HepG2 (cell line): ENCODE data around the gene SRF. TPM values are rescaled to one million over a fixed set of nuclear protein-coding genes. Genes with fewer than 3 reads are reported as not detected.

Experiments
- CEBPB ChIP-seq: IDR thresholded peaks from 2 replicates; pipeline ENCODE4 v1.6.1; 2011; ENCODE audit warnings: low read depth, low read length, improper control_type of control experiment, borderline replicate concordance
- CREM ChIP-seq, 2 experiments: sonication (generic) in 1 of 2; formaldehyde crosslinking in 1 of 2; IDR thresholded peaks; 2 replicates each; pipeline versions ENCODE4 v1.4.0 to v1.6.1; 2016 to 2020; ENCODE audit warnings: antibody characterized with exemption in 1 of 2, mild to moderate bottlenecking in 1 of 2, missing genetic modification reagents in 1 of 2
- DMAP1 ChIP-seq: IDR thresholded peaks from 2 replicates; pipeline ENCODE4 v1.6.1; 2016
- FOXK2 ChIP-seq: fragments of 450-650 bp; IDR thresholded peaks from 2 replicates; pipeline ENCODE4 v1.6.1; 2016
- LBX2 ChIP-seq: sonication (generic); formaldehyde crosslinking; IDR thresholded peaks from 2 replicates; pipeline ENCODE4 v1.5.0; 2020; ENCODE audit warnings: missing genetic modification reagents, mild to moderate bottlenecking, borderline replicate concordance
- MNT ChIP-seq: fragments of 450-650 bp; IDR thresholded peaks from 2 replicates; pipeline ENCODE4 v1.6.1; 2016
- MXD4 ChIP-seq: IDR thresholded peaks from 2 replicates; pipeline ENCODE4 v1.6.1; 2016; ENCODE audit warnings: mild to moderate bottlenecking, missing biosample characterization, missing genetic modification reagents
- NFKBIZ ChIP-seq: IDR thresholded peaks from 2 replicates; pipeline ENCODE4 v1.6.1; 2018; ENCODE audit warnings: missing genetic modification reagents, missing compliant biosample characterization
- PBX3 ChIP-seq: sonication (generic); formaldehyde crosslinking; IDR thresholded peaks from 2 replicates; pipeline ENCODE4 v1.8.1; 2023; ENCODE audit warnings: missing genetic modification reagents, inconsistent platforms, borderline replicate concordance
- PRMT3 ChIP-seq: sonication (generic); formaldehyde crosslinking; IDR thresholded peaks from 2 replicates; pipeline ENCODE4 v1.8.1; 2022; ENCODE audit warnings: low read depth, mild to moderate bottlenecking, moderate library complexity, missing genetic modification reagents, borderline replicate concordance
- RARA ChIP-seq: IDR thresholded peaks from 2 replicates; pipeline ENCODE4 v1.6.1; 2016; ENCODE audit warnings: missing genetic modification reagents, missing compliant biosample characterization
- SNAPC2 ChIP-seq: sonication (generic); formaldehyde crosslinking; IDR thresholded peaks from 2 replicates; pipeline ENCODE4 v1.8.1; 2022; ENCODE audit warnings: mild to moderate bottlenecking, missing genetic modification reagents
- SOX5 ChIP-seq: IDR thresholded peaks from 2 replicates; pipeline ENCODE4 v1.6.1; 2016; ENCODE audit warnings: borderline replicate concordance
- TOE1 ChIP-seq: sonication (generic); formaldehyde crosslinking; IDR thresholded peaks from 2 replicates; pipeline ENCODE4 v1.4.0; 2020; ENCODE audit warnings: mild to moderate bottlenecking, missing genetic modification reagents
- UBTF ChIP-seq: sonication (generic); formaldehyde crosslinking; IDR thresholded peaks from 2 replicates; pipeline ENCODE4 v1.4.0; 2020; ENCODE audit warnings: mild to moderate bottlenecking, missing genetic modification reagents
- ZFYVE20 ChIP-seq: sonication (generic); formaldehyde crosslinking; IDR thresholded peaks from 2 replicates; pipeline ENCODE4 v1.8.0; 2023; ENCODE audit warnings: low read depth, mild to moderate bottlenecking, moderate library complexity, missing genetic modification reagents, borderline replicate concordance
- ZNF180 ChIP-seq: sonication (generic); formaldehyde crosslinking; IDR thresholded peaks from 2 replicates; pipeline ENCODE4 v1.4.0; 2020; ENCODE audit warnings: low read depth, missing genetic modification reagents, borderline replicate concordance
- ZNF276 ChIP-seq: sonication (generic); formaldehyde crosslinking; IDR thresholded peaks from 2 replicates; pipeline ENCODE4 v1.4.0; 2020; ENCODE audit warnings: mild to moderate bottlenecking, low read depth, missing genetic modification reagents
- ZNF350 ChIP-seq: sonication (generic); formaldehyde crosslinking; IDR thresholded peaks from 2 replicates; pipeline ENCODE4 v1.4.0; 2020; ENCODE audit warnings: mild to moderate bottlenecking, low read depth, missing genetic modification reagents, borderline replicate concordance
- ZNF607 ChIP-seq: sonication (generic); formaldehyde crosslinking; IDR thresholded peaks from 2 replicates; pipeline ENCODE4 v1.5.1; 2020; ENCODE audit warnings: missing genetic modification reagents, mild to moderate bottlenecking, borderline replicate concordance
- polyA plus RNA-seq, 8 experiments: library from polyadenylated mRNA; depleted of rRNA in 3 of 8; stranded (reverse) in 7 of 8; unstranded in 1 of 8; fragments of >200 nt; fragmentation: Illumina TruSeq in 4 of 8; extraction: Trizol in 4 of 8; gene quantifications; 2 replicates each; pipeline versions ENCODE4 v1.2.1 to v1.2.3, GENCODE V29; 2011 to 2016; ENCODE audit warnings: low read depth in 4 of 8, missing spikeins in 1 of 8, mixed read lengths in 1 of 8; ENCODE audit not compliant: insufficient read depth in 1 of 8
- total RNA-seq, 5 experiments: library from RNA; depleted of rRNA; stranded (reverse); fragments of >200 nt; fragmentation: Illumina TruSeq; extraction: Trizol; gene quantifications; 2 replicates each; pipeline ENCODE4 v1.2.3, GENCODE V29; 2016; ENCODE audit warnings: low read depth in 1 of 5

Gene SRF
- total and polyA plus RNA-seq, 2 of the 13 experiments (the other 11 are each of a cell fraction or from before 2014, with no cell fraction given) = 25.5 to 44.1 TPM

- TF ChIP-seq FOXK2 (no peak), CREM (IDR thresholded peaks at IDR 0.05) (no peak), CREM (CRISPR knock-in tag; IDR thresholded peaks at IDR 0.05) (no peak), ZNF350 (CRISPR knock-in tag) (0 out of 2 replicates have a peak, but pooled peaks have one; percentile 49), DMAP1 (0 out of 2 replicates have a peak, but pooled peaks have one; percentile 22), TOE1 (CRISPR knock-in tag) (no peak), SNAPC2 (CRISPR knock-in tag) (no peak), CEBPB (no peak), MXD4 (CRISPR knock-in tag) (no peak; the same call in 1 of the 2 replicates), LBX2 (peak; percentile 44; the same call in 1 of the 2 replicates), UBTF (0 out of 2 replicates have a peak, but pooled peaks have one; percentile 47), RARA (CRISPR knock-in tag) (0 out of 2 replicates have a peak, but pooled peaks have one; percentile 1), ZNF607 (CRISPR knock-in tag) (no peak; the same call in 1 of the 2 replicates), PBX3 (no peak), MNT (no peak), PRMT3 (no peak), SOX5 (CRISPR knock-in tag) (no peak), ZFYVE20 (CRISPR knock-in tag) (no peak), ZNF276 (CRISPR knock-in tag) (no peak), NFKBIZ (CRISPR knock-in tag) (no peak), ZNF180 (CRISPR knock-in tag) (no peak)
These were observed 1.3 kb downstream of the SRF start (continued) for GRCh38 chr6:43172104-43173007.
